ENCODE data around the gene CPNE5.

DNA sequence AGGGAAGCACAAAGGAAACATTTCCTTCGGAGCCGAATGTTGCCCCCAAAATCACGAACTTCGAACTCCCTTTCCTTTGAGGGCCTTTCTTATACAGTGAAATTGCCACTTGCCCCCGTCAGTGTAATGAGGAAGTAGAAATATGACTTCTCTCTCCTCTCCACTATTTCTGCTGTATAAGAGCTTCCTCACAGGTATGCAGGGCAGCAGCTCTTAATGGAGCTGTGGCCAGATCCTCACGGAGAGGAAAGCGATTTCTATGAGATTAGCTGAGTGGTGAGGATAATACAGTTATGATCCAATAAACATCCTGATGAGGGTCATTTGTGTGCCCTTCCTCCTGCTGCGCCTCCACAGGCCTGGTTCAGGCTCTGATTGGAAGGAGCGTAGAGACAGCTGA is 10.8 kb upstream of the CPNE5 start:
- TF ChIP-seq, protein P1, sequence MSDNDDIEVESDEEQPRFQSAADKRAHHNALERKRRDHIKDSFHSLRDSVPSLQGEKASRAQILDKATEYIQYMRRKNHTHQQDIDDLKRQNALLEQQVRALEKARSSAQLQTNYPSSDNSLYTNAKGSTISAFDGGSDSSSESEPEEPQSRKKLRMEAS (IDR thresholded peaks at IDR 0.05), result no peak
- TF ChIP-seq, protein P2, sequence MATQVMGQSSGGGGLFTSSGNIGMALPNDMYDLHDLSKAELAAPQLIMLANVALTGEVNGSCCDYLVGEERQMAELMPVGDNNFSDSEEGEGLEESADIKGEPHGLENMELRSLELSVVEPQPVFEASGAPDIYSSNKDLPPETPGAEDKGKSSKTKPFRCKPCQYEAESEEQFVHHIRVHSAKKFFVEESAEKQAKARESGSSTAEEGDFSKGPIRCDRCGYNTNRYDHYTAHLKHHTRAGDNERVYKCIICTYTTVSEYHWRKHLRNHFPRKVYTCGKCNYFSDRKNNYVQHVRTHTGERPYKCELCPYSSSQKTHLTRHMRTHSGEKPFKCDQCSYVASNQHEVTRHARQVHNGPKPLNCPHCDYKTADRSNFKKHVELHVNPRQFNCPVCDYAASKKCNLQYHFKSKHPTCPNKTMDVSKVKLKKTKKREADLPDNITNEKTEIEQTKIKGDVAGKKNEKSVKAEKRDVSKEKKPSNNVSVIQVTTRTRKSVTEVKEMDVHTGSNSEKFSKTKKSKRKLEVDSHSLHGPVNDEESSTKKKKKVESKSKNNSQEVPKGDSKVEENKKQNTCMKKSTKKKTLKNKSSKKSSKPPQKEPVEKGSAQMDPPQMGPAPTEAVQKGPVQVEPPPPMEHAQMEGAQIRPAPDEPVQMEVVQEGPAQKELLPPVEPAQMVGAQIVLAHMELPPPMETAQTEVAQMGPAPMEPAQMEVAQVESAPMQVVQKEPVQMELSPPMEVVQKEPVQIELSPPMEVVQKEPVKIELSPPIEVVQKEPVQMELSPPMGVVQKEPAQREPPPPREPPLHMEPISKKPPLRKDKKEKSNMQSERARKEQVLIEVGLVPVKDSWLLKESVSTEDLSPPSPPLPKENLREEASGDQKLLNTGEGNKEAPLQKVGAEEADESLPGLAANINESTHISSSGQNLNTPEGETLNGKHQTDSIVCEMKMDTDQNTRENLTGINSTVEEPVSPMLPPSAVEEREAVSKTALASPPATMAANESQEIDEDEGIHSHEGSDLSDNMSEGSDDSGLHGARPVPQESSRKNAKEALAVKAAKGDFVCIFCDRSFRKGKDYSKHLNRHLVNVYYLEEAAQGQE (IDR thresholded peaks at IDR 0.05; ENCODE audit: low read depth), result no peak
- no peak for TF ChIP-seq RAD21 (IDR thresholded peaks at IDR 0.05; ENCODE audit: low read depth)
- TF ChIP-seq EGR1 (IDR thresholded peaks at IDR 0.05), result no peak
- TF ChIP-seq CEBPB (IDR thresholded peaks at IDR 0.05), result no peak
- TF ChIP-seq TAF1 (IDR thresholded peaks at IDR 0.05; ENCODE audit: low read depth), result no peak
- no peak for TF ChIP-seq ZBTB7A (IDR thresholded peaks at IDR 0.05; ENCODE audit: low read depth)
- TF ChIP-seq TCF12 (IDR thresholded peaks at IDR 0.05; ENCODE audit: low read depth), result no peak
- TF ChIP-seq, protein P3, sequence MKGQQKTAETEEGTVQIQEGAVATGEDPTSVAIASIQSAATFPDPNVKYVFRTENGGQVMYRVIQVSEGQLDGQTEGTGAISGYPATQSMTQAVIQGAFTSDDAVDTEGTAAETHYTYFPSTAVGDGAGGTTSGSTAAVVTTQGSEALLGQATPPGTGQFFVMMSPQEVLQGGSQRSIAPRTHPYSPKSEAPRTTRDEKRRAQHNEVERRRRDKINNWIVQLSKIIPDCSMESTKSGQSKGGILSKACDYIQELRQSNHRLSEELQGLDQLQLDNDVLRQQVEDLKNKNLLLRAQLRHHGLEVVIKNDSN (IDR thresholded peaks at IDR 0.05), result no peak
- no peak for TF ChIP-seq EP300 (IDR thresholded peaks at IDR 0.05; ENCODE audit: borderline replicate concordance)
- no peak for TF ChIP-seq YY1 (IDR thresholded peaks at IDR 0.05; ENCODE audit: low read depth)
- TF ChIP-seq NFIC (IDR thresholded peaks at IDR 0.05), result no peak
- TF ChIP-seq CREB1 (IDR thresholded peaks at IDR 0.05; ENCODE audit: low read depth), result no peak
